CD4-positive, alpha-beta T cell treated with Interleukin-2 at 100 ng/mL for 4 hours (primary cell): ENCODE measurements around the gene PTBP1.

Experiments
- DNase-seq: peaks from one replicate; pipeline ENCODE4 v3.0.0-alpha.2; 2020; ENCODE audit warnings: low spot score

The PTBP1 gene

GRCh38 chr19:772730-773436 is 24.4 kb upstream of the PTBP1 start:
- no peak for DNase-seq

DNA sequence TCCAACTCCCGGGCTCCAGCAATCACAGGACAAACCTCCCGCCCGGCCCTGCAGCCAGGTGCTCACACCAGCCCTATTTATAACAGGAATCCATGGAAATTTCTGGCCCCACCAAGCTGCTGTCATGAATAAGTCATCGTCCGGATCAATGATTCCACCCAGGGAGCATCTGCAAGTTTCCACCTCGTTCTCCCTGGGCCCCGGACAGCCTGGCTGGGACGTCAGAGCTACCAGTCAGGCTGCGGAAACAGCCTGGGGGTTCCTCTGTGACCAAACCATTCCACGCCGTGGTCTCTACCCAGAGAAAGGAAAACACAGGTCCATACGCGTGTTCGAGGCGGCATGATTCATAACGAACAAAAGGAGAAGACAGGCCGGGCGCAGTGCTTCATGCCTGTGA is 20.7 kb upstream of the PTBP1 start:
- no peak for DNase-seq

DNA sequence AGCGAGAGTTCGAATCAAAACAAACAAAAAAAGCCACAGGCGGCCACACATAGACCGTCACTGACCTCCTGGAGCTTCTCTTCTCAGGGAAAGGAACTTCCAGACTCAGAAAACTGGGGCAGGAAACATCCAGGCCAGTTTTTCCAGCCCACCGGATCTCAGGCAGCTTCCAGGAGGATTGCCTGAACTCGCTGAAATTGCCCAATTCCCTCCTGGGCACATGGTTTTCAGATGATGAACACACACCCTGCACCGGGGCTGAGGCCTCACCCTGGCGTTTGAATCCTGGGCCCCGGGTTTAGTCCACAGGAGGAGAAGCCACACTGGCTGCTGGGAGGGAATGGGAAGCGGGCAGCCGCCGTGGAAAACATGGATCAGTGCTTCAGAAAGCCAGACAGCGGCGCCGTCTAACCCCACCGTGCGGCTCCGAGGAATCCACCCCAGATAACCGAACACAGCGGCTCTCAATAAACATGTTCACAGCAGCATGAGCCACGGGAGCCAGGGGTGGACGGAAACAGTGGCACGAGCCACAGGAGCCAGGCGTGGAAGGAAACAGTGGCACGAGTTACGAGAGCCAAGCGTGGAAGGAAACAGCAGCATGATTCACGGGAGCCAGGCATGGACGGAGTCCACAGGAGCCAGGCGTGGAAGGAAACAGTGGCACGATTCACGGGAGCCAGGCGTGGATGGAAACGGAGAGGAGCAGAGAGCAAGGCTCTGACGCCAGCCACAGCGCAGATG is 18.2 kb upstream of the PTBP1 start:
- DNase-seq, result no peak

DNA sequence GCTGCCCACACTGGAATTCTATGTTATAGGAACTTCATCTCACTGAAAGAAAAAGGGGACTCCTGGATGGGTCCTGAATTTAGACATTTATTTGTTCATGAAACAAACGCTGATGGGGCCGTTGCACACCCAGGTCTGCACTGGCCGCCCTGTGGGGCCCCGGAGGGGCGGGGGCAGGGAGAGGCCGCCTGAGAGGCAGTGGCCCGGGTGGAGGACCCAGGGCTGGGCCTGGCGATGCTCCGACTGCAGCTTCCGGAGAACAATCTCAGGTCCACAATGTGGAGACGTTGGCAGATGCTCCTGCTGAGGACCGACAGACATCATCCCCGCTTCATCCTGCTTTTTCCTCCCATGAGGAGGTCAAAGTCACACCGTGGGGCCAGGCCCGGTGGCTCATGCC is 16.3 kb upstream of the PTBP1 start:
- no peak for DNase-seq

- no peak for DNase-seq
These were observed 15.5 kb upstream of the PTBP1 start for GRCh38 chr19:781800-782184.

DNA sequence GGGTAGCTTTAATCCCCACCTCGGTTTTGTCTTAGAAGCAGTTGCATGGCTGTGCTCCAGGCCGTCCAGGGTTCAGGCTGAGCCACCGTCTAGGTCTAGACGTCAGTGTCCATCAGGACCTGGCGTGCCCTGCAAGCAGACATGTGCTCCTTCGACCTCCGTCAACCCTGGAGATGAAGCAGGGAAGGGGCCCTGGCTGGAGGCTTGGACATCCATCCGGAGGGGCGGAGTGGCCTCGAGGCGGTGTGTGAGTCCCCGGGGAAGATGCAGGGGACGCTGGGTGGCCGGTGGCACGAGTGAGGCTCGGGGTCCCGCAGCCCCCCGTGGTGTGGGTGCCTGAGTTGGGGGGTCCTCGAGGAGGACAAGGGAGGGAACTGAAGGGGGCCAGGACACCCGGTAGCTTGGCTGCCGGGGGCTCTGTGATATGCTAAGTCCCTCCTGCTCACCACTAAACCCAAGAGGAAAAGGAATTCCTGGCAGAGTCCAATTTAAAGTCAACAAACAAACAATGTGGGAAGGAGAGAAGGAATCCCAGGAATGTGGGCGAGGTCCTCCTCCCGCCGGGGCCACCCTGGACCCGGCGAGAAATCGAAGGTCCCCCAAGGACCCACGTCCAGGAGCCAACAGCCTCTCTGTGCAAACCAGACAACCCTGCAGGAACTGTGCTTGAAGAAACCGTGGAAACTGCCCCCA is 14.9 kb upstream of the PTBP1 start:
- no peak for DNase-seq

DNA sequence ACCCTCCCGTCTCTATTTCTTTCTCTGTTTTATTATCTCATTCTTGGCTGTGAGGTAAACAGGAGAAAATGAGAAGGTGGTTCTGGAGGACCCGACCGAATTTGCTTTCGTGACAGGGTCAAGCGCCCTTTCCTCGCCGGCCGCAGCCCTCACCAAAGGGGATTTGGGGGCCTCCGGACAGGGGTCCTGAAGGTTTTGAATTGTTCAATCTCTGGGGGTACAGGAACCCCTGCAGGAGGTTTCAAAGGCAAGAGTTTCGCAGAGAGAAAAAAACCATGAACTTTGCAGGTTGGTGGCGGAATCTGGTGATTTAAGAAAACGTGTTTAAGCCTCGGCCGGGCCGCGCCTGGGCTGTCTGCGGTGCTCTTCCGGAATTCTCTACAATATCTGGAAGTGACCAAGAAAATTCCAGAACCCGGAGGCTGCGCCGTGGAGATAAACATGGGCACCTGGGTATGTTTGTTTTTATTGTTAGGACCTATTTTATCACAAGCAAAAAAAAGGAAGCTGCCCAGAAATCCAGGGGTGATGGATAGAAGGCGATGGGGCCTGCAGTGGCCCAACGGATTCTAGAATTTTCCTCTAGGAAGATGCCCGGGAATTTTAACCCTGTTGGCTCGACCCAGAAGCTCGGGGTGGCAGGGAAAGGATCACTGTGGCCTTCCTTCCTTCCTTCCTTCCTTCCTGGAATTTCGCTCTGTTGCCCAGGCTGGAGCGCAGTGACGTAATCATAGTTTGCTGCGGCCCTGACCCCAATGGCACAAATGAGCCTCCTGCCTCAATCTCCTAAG is 14.2 kb upstream of the PTBP1 start:
- DNase-seq, result no peak

DNA sequence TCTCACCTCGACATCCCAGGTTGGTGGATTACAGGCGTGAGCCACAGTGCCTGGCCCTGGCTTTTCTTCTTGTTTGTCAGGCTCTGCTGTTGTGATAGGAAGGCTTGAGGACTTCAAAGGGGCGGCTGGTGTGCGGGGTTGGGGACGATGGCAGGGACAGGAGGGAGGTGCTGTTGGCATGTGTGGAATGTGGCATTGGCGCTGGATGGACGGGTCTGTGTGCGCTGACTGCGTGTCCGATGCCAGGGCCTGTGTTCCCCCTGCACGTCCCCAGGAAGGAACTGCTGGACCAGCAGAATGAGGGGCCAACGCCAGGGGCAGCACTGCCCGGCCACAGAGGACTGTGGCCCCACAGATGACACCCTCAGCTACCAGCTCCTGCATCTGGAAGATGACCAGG is 12.7 kb upstream of the PTBP1 start:
- no peak for DNase-seq

DNA sequence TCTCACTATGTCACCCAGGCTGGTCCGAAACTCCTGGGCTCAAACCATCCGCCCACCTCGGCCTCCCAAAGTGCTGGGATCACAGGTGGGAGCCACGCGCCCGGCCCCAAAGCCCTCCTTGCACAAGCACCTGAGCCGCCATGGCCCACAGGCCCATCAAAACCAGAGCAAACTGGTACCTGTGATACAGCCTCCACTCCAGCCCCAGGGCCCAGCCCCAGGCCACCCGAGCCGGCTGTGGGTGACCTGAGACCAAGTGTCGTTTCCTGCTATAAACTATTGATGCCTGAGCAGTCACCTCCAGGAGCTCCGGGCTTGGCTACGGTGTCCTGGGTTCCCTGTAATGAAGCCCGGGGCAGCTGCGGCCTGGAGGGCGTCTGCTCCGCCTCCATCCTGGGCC is 9.7 kb upstream of the PTBP1 start:
- DNase-seq, result no peak

GRCh38 chr19:788686-788982 is 8.6 kb upstream of the PTBP1 start:
- no peak for DNase-seq

DNA sequence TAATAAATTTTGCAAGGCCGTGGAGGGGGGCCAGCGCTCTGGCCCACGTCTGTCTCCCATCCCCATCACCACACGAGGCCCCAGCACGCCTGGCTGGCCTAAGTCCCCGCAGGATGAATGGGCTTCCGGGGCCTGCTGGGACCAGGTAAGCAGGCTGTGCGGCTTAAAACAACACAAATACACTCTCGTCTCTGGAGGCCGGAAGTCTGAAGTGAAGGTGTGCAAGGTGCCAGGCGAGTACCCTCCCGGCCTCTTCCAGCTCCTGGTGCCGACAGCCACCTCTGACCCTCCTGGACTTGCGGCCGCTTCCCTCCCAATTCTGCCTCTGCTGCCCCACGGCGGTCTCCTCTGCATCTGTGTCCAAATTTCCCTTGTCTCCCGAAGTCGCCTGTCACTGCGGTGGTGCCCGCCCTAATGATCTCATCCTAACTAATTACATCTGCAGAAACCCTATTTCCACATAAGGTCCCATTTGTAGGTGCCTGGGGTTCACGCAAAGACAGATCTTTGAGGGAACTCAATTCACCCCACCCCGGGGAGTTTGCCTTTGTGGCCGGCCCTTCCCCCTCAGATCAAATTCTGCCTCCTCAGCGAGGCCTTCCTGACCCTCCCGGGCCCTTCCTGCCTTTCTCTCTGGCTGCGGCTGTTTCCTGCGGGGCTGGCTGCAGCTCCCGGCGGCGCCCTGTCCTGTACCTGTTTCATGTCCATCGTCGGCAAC is 8.1 kb upstream of the PTBP1 start:
- DNase-seq, result no peak

- no peak for DNase-seq
These were observed 7.6 kb upstream of the PTBP1 start for GRCh38 chr19:789701-790060.

GRCh38 chr19:791007-791566 is 6.2 kb upstream of the PTBP1 start:
- no peak for DNase-seq

- DNase-seq, result no peak
These were observed 5.5 kb upstream of the PTBP1 start for GRCh38 chr19:791567-792305.

DNA sequence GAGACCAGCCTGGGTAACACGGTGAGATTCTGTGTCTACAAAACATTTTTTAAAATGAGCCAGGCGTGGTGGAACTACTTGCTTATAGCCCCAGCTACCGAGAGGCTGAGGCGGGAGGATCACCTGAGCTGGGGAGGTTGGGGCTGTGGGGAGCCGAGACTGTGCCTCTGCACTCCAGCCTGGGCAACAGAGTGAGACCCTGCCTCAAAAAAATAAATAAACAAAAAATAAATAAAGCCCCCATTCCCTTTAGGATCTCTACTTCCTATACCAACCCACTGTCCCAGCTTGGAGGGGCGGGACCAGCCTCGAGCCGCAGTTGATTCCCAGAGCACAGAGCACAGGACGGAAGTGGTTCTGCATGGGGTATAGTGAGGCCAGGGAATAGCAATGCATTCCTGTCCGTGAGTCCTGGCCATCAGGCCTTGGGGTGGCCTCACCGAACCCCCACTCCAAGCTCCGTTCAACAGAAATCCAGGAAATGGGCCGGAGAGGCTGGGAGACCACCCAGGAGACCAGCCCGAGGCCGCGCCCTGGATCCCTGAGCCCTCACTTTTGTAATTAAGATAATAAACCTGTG is 4.9 kb upstream of the PTBP1 start:
- no peak for DNase-seq

DNA sequence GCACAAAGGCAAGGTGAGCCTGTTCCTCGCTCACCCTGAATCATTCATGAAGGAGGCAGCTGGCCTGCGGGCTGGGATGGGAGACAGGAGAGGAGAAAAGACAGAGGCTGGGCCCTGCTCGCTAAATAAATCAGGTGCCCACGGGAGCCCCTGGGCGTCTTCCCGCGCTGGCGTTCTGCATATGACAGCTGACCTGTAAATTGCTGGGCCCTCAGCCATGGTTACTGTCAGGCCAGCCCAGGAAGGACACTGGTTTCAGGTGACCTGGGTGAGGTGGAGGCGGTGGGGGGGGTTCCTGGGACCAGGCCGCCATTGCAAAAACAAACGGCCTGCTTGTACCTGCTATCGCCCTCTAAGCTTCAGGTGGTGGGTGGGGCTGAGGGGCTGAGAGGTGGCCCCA is 3.4 kb upstream of the PTBP1 start:
- DNase-seq, result no peak

DNA sequence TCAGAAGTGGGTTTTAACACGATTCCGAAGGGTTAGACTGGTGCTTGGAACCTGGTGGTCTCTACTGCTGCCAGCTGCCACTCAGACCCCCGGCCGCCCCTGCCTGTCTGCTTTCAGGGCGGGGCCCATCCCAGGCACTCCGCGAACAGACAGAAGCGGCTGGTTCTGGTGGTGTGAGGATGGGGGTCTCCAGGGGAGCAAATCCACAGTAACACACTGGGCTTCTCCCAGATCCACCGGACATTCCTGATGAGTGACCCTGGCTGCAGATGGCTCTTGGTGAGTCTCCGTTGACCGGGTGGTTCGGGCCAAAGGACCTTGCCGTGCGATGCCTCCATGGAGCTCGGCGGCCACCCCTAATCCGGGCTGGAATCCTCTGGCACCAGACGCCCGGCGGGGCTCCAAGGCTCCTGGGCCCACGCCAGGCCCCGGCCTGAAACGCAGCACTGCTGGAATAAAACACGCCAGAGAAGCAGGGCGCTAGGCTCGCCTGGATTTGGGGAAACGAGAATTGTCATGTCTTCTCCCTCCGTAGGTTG is 2.1 kb upstream of the PTBP1 start:
- no peak for DNase-seq

- no peak for DNase-seq
These were observed 1.3 kb upstream of the PTBP1 start for GRCh38 chr19:795691-796581.
